Pancreas (tissue), 10 donors: Measurements from ENCODE around the gene TTC22. TPM values are rescaled to one million over a fixed set of nuclear protein-coding genes. Genes with fewer than 3 reads are reported as not detected.

Experiments
- ATAC-seq, 4 donors: fragments of 200-7000 bp; cut with Tn5 transposase; one replicate each; pipeline versions ENCODE4 v1.8.0 to v1.9.1; 2020; ENCODE audit warnings: mild to moderate bottlenecking in 4 of 4, moderate library complexity in 4 of 4
- DNase-seq, 6 donors: peaks; one replicate each; pipeline ENCODE4 v3.0.0-alpha.2; 2020
- FAIRE-seq: peaks from 2 replicates; lab custom pipeline; 2012; peaks lifted over from hg19 to GRCh38; lab: Jason Lieb, UNC
- H3K27ac ChIP-seq, 4 donors: fragments of 200-600 bp; sonication (generic); 1 replicate in 3 of 4; 2 replicates in 1 of 4; pipeline versions ENCODE4 v1.5.0 to v1.8.0; 2020
- H3K27me3 ChIP-seq, 4 donors: fragments of 200-600 bp; one replicate each; pipeline ENCODE4 v1.8.0; 2021
- H3K36me3 ChIP-seq, 3 donors: fragments of 200-600 bp; sonication (generic) in 1 of 3; one replicate each; pipeline versions ENCODE4 v1.5.0 to v1.8.0; 2020 to 2021
- H3K4me1 ChIP-seq, 3 donors: fragments of 200-600 bp; one replicate each; pipeline ENCODE4 v1.8.0; 2021
- H3K4me3 ChIP-seq, 4 donors: fragments of 200-600 bp; sonication (generic) in 2 of 4; one replicate each; pipeline versions ENCODE4 v1.5.0 to v1.8.0; 2020 to 2021
- H3K9me3 ChIP-seq, 4 donors: fragments of 200-600 bp; one replicate each; pipeline ENCODE4 v1.8.0; 2021
- WGBS, 2 donors: extraction: QIAGEN DNeasy Blood & Tissue Kit; methylation state at CpG; one replicate each; pipeline ENCODE4 v1.1.7; 2013; 5-methylcytosine and 5-hydroxymethylcytosine counted together
- intact Hi-C, 3 donors: fragments of 100-400 bp; cut with DNase I; formaldehyde crosslinking; loops; one replicate each; pipeline versions ENCODE4 v1.11.1 to v1.14.2; 2022
- polyA plus RNA-seq, 2 donors: library from polyadenylated mRNA; stranded (reverse); fragments of 200-250 nt; gene quantifications; one replicate each; pipeline ENCODE4 v1.2.3, GENCODE V29; 2013
- total RNA-seq, 6 donors: library from RNA; stranded (reverse); fragmentation: NEBNext Ultra II Directional in 4 of 6; extraction: Animal tissue kit (Norgen Biotek cat#: 25700) in 4 of 6; gene quantifications; one replicate each; pipeline versions ENCODE4 v1.2.1 to v1.2.4, GENCODE V29; 2021 to 2023
- TF ChIP-seq, protein P1 (sequence below), 4 donors: fragments of 200-600 bp; sonication (generic) in 3 of 4; IDR thresholded peaks; one replicate each; pipeline versions ENCODE4 v1.5.0 to v1.8.0; 2021; ENCODE audit warnings: antibody characterized with exemption in 4 of 4
- donor health status: healthy with polysubstance abuse.
- donor health status: DM: no; HTN: no; CAD: no; lungs with moderate emphysema.
- donor health status: DM: no; HTN: no; CAD: no.
- donor health status: control.
- donor health status: control.
- donor health status: Bipolar disorder and iron deficiency.
- donor health status: DM: yes; HTN: yes; CAD: no.
- donor health status: DM: no; HTN: no; CAD: no.
- donor health status: DM: no; HTN: no; CAD: no.
- donor health status: DM: yes; HTN: yes; CAD: no.

TTC22 gene
- total and polyA plus RNA-seq, 8 donors: 6.1 to 10.6 (median 7.1) TPM

DNA sequence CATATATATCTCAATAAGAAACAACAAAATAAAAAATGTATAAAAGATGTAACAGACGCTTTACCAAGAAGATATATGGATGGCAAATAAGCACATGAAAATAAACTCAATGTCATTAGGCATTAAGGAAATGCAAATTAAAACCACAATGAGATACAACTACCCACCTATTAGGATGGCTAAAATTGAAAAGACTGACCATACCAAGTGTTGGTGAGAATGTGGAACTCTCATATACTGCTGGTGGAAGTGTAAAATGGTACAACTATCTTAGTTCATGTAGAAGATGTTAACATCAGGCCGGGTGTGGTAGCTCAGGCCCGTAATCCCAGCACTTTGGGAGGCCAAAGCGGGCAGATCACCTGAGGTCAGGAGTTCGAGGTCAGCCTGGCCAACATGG is 42.3 kb upstream of the TTC22 start:
- Histone ChIP-seq H3K36me3 (no peaks in the 10 kb centered on the region), H3K9me3 (no peaks in the 10 kb centered on the region), H3K27me3 (no peaks in the 10 kb centered on the region), H3K27ac (no peak overlapping the region), H3K4me1 (no peaks in the 10 kb centered on the region), H3K4me3 (no peak overlapping the region)
- TF ChIP-seq, protein P1, sequence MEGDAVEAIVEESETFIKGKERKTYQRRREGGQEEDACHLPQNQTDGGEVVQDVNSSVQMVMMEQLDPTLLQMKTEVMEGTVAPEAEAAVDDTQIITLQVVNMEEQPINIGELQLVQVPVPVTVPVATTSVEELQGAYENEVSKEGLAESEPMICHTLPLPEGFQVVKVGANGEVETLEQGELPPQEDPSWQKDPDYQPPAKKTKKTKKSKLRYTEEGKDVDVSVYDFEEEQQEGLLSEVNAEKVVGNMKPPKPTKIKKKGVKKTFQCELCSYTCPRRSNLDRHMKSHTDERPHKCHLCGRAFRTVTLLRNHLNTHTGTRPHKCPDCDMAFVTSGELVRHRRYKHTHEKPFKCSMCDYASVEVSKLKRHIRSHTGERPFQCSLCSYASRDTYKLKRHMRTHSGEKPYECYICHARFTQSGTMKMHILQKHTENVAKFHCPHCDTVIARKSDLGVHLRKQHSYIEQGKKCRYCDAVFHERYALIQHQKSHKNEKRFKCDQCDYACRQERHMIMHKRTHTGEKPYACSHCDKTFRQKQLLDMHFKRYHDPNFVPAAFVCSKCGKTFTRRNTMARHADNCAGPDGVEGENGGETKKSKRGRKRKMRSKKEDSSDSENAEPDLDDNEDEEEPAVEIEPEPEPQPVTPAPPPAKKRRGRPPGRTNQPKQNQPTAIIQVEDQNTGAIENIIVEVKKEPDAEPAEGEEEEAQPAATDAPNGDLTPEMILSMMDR (IDR thresholded peaks at IDR 0.05): no peak
- DNase-seq (no peak), ATAC-seq (no peak), FAIRE-seq (no peak)
- intact Hi-C loops: no loop called here
- WGBS, 2 donors: 84 to 85% methylated on average over 5 of the region's 5 CpGs

DNA sequence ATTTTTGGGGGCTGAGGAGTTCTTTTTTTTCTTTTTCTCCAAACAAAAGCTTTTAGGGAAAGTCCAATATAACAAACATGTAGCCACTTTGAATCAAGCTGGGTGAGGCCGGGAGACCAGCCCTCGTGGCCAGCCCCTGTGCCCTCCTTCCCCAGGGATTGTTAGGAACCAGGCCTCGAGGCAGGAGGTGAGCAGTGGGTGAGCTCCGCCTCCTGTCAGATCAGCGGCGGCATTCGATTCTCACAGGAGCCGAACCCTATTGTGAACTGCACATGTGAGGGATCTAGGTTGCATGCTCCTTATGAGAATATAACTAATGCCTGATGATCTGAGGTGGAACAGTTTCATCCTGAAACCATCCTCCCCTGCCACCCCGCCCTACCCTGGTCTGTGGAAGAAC is 41.8 kb upstream of the TTC22 start:
- Histone ChIP-seq H3K27ac (no peak overlapping the region), H3K4me1 (no peaks in the 10 kb centered on the region), H3K27me3 (no peaks in the 10 kb centered on the region), H3K4me3 (no peak overlapping the region), H3K9me3 (no peaks in the 10 kb centered on the region), H3K36me3 (no peaks in the 10 kb centered on the region)
- TF ChIP-seq, protein P1 (IDR thresholded peaks at IDR 0.05): no peak
- WGBS, 2 donors: 89 to 96% methylated on average over 9 of the region's 9 CpGs
- FAIRE-seq: no peak
- ATAC-seq: no peak
- intact Hi-C loops: no loop called here
- DNase-seq: no peak

- intact Hi-C loops: no loop called here
- FAIRE-seq (no peak), ATAC-seq (no peak), DNase-seq (no peak)
- Histone ChIP-seq H3K4me1 (no peaks in the 10 kb centered on the region), H3K27me3 (no peaks in the 10 kb centered on the region), H3K36me3 (no peaks in the 10 kb centered on the region), H3K4me3 (no peak overlapping the region), H3K9me3 (no peaks in the 10 kb centered on the region), H3K27ac (no peak overlapping the region)
- WGBS, 2 donors: 90 to 92% methylated on average over 10 of the region's 10 CpGs
- TF ChIP-seq, protein P1 (IDR thresholded peaks at IDR 0.05): no peak
Measured at GRCh38 chr1:54842206-54842915, 41.2 kb upstream of the TTC22 start.

DNA sequence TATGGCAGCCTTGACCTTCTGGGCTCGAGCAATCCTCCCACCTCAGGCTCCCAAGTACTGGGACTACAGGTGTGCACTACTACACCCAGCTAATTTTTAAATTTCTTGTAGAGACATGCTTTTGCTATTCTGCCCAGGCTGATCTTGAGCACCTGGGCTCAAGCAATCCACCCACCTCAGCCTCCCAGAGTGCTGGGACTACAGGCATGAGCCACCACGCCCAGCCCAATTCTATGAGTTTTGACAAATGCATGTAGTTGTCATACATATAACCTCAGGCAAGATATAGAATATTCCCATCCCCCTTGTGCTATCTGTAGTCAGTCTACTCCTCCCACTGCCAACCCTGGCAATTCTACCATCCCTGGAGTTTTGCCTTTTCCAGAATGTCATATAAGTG is 38.7 kb upstream of the TTC22 start:
- H3K9me3 ChIP-seq: no peaks in the 10 kb centered on the region
- WGBS, 2 donors: 71 to 89% methylated on average over 2 of the region's 2 CpGs

More for the DNA sequence above, 38.7 kb upstream of the TTC22 start:
- no peak for DNase-seq
- Histone ChIP-seq H3K4me1 (no peaks in the 10 kb centered on the region), H3K4me3 (no peak overlapping the region), H3K27me3 (no peaks in the 10 kb centered on the region), H3K36me3 (no peaks in the 10 kb centered on the region), H3K27ac (no peak overlapping the region)
- no peak for ATAC-seq
- FAIRE-seq: no peak
- TF ChIP-seq, protein P1 (IDR thresholded peaks at IDR 0.05): no peak
- intact Hi-C loops: no loop called here
